A172 (cell line): ENCODE results near the gene CHAT. TPM values are rescaled to one million over a fixed set of nuclear protein-coding genes. Genes with fewer than 3 reads are reported as not detected.

ENCODE experiments used
- DNase-seq: peaks from one replicate; pipeline ENCODE4 v3.0.0-alpha.2; 2015; ENCODE audit warnings: low spot score
- total RNA-seq: library from RNA; depleted of rRNA; stranded (reverse); fragments of >200 nt; shearing (Covaris generic); gene quantifications from 2 replicates; pipeline ENCODE4 v1.2.3, GENCODE V29; 2014; rRNA removed

The CHAT gene
- total RNA-seq, 1 experiment from 2014 or later: not detected

DNA sequence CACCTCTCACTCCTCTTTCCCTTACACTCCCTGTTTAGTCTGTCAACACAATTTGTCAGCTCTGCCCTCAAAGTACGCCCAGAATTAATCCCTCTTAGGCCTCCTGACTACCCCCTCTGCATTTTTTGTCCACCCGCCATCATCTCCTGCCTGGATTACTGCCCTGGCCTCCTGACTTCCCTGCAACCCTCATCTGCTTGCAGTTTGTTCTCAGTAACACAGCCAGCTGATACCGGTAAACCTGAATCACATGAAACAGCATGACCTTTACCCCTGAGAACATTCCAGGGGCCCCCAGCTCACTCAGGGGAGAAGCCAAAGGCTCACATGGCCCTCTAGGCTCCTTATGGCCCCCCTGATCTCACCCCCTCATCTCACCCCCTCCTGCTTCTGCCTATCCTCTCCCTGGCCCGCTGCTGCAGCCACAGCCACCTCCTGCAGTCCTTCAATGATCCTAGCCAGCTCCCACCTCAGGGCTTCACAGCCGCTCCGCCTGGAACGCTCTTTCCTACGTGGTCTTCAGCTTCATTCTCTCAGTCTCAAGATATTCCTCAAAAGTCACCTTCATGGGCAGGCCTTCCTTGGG lies 74.5 kb downstream of the CHAT start:
- no peak for DNase-seq

DNA sequence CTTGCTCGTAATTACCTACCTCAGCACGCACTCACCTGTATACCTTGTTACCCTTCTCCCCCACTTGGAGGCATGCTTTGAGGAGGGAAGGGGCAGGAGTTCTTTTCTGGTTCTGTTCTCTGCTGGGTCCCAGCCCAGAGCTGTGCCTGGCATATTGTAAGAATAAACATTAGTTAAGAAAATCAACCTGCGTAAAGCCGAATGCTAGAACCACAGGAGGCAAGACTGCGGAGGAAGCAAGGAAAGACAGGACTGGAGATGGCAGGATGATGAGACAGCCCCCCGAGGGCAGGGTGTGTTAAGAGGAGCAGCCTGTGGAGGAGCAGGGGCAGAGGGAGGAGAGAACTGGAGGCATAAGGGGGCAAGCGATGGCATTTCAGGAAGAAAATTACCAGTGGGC lies 75.1 kb downstream of the CHAT start:
- no peak for DNase-seq

DNA sequence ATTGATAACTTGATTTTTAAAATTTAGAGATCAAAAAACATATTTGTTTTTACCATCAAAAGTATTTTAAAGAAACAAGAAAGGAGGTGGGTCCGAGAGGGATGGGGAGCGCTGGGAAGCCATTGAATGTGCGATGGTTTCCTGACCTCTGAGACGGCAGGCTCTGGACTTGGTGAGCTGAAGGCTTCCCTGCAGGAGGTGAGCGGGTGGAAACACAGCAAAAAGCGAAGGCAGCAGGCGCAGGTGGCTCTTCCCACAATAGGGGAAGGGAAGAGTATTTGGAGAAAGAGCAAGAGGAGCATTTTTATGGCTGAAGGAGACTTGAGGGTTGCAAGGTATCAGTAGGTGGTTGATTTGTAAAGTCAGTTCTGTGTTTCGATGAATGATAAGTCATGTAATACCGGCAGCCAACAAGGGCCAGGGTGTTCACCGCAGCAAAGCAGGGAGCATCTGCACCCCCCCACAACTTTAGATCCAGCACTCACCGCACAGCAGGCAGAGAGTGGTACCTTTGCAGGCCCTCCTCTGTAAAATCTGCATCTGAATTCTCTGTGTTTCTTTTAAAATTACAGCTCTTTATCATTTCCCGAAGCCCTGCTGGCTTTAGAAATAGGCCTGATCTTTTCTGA lies 76.2 kb downstream of the CHAT start:
- no peak for DNase-seq

DNA sequence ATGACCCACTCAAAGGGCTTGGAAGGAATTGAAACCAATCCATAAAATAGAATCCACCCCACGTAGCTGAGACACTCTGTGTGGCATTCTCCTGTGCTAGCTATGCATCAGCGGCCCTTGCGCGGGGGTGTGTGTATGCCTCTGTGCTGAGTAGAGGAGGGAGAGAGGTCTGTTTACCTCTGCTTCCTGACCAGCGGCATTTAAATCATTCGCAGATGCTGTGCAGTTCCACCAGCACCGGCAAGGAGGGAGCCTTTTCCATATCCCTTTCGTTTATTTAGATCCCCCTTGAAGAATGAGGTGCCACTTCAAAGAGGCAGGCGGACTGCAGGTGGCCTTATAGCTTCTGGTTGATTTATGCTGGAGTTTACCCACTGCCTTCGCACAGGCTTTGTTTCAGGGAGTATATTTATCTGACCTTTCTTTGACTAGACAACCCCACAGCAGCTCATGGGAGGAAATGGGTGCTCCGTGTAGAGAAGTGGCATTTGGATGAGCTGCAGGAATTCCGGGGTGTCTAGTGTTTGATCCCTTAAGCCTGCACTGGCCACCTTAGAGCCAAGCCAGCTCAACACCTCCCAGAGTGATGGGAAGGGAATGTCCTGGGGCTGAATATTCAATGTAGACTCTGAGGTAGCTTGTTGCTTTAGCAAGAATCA lies 77.0 kb downstream of the CHAT start:
- no peak for DNase-seq

DNA sequence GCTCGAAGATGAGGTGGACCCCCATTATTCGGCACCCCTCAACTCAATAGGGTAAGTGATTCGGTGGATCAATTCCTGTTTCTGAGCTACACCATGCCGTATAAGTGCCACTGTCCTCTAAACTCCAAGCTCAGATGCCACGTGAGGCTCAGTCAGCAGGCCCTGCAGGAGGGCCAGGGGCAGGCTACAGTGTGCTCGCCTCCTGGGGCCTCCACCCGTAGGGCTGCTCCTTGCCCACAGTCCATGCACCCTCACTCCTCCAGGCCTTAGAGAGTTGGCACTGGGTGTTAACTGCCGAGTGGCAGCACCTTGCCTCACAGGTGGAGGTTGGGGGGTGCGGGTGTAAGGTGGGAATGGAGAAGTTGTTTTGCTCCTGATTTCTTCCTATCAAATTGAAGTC lies 77.8 kb downstream of the CHAT start:
- no peak for DNase-seq

DNA sequence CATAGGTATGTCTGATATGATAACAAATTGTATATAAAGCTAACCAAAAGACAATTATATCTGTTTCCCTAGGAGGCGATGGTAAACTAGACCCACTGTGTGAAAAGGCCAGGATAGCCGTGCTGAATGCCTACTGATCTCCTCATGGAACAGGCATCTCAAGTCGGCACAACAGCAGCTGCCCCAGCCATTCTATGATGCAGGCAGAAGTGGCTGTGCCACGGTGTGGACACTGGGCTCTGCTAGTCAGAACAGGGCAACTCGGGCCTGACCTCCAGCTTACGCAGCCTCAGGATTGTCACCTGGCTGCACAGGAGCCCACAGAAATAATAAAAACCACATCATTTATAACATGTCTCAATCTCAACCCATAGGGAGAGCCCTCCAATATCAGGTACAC lies 80.6 kb downstream of the CHAT start:
- no peak for DNase-seq

DNA sequence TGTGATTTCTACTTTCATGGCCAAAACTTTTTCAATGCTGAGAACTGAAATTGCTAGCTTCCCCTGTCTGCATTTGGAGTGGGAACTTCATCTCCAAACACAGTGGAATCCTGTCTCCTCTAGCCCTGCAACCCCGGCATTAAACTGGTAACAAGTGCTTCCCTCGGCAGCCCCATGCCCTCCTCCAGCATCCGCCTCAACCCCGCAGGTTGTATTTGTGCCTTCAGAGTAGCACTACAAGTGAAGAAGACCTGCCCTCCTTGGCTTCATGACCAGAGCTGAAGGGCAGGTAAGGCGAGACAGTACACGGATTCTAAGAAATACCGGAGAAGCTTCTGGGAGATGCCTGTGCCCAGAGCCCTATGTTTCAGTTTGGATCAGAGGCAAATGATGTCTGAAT lies 82.5 kb downstream of the CHAT start:
- DNase-seq: no peak

DNA sequence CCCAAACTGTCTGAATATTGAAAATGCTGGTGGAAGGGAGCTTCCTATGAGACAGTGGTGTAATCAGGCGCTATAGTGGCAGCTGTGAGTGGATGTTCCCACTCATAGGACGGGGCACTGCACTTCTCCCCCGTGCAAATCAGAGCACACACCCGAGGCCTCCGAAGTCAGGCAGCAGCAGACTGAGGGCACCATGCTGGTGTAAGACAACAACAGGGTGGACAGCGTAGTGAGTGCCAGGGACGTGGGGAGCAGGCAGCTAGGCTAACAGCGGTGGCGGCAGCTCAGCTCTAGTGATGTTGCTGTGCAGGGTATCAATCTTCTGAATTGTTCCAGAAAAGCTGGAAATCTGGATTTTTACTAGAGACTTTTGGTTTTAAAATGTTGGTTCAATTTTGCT lies 84.8 kb downstream of the CHAT start:
- DNase-seq: no peak

DNA sequence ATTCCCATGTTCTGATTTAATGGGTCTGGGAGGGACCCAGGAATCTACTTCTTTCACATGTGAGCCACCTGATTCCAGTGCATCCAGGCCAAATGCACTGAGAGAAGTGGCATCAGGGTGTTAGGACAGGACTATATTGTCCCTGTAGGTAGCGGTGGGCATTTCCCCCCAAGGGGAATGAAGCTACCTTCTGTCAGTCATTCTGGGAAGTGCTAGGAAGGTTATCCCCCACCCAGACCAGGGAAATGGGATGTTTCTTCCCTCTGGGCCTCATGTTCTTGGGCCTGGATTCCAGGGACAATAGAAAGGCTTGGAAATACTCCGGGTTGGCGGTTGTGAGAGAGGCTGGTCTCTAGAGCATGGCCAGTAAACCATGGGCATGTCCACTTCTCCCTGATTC lies 86.4 kb downstream of the CHAT start:
- DNase-seq: no peak

DNA sequence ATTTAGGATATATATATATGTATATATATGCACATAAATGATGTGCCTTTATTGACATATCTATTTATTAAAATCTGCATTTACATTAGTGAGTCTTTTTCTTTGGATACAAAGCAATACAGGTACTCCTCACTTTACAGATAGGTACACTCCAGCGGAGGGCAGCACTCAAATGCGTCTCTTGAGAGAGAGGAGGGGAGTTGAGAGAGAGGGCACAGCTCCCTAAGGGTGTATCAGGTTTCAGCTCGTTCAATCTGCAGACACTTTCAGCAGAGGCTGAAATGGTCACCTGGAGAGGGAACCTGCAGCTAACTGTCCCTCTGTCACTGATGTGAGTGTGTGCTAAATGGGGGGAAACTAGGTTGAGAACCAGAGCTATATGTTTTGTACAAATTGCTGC lies 87.2 kb downstream of the CHAT start:
- no peak for DNase-seq

DNA sequence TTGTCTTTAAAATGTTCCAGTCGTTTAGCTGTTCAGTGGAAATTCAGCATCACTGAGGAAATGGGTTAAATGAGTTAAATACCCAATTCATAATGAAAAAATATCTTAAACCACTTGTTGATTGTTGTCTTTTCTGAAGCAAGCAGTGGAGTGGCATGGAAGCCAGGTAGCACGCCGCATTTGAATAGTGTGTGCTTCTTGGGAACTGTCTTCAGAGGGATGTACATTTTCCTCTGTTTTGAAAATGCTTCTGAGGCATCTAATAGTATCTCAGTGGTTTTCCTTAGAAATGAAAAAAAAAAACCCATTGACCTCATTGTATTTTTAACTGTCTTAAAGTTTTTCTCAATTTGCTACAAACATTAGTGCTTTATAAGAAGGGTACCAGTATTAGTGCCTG lies 93.7 kb downstream of the CHAT start:
- no peak for DNase-seq

DNA sequence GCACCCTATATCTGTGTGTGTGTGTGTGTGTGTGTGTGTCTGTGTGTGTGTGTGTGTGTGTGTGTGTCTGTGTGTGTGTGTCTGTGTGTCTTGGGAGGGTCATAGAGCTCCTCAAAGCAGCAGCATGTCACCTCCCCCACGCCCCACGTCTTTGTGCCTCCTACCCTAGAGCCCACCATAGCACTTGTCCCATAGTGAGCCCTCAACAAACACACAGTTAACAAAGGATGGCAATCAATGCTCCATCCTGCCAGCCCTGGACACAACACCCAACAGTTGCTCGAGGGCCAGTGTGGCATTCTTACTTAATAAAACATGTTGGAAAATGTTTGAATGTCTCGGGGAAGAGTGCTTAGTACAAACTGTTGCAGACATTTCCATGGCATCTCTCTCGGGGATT lies 96.1 kb downstream of the CHAT start:
- no peak for DNase-seq

DNA sequence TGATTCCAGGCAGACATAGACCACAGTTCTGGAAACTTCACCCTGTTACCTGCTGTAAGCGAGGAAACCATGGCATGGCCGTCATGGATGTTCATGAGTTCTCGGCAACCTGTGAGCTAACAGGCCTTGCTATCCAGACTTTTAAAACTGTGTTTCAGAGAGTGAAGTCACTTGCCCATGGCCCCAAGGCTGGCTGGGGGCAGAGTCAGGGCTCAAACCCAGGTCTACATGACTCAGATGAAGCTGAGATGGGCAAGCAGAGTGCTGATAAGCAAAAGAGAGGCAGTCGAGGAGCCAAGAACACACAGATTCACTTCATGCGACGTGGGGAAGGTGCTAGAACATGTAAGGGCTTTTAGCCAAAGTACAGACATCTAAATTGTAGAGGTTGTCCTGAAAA lies 97.1 kb downstream of the CHAT start:
- no peak for DNase-seq

DNA sequence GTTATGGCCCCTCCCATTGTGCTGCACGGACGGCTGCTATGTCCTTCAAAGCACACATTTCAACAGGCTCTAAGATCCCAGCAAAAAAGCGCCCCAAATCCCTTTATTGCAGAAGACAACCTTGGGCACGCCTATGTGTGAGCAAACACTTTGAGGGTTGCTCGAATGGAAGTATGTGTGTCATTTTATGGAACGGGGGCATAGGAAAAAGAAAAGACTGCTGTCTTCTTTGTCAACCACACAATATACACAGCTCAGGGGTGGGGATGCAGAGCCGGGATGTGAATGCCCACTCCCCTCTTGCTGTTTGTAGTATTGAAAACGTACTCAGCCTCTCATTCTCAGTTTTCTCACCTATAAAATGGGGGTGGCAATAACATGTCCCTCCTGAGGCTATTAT lies 97.6 kb downstream of the CHAT start:
- no peak for DNase-seq

DNA sequence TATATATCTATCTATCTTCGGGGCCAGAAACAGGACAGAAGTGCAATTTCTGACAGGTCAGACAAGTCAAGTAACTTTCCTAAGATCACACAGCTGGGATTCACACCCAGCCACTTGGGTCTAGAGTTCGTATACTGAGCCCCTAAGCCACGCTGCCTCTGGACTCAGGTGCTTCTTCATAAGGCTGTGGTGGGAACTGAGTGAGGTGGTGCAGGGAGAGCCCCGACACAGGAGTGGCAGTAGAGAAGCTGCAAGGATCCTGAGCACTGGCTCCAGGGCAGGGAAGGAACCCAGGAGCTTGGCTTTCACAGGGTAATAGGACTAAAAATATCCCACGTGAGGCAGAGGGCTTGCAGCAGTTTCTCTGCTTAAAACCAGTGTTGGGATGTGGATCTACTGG lies 99.4 kb downstream of the CHAT start:
- DNase-seq: no peak

Other genes starting within 250 kb of the CHAT start
- gene DRGX, start 217.9 kb upstream of the CHAT start, total RNA-seq: not detected in 2 replicates
- 4.0 and 5.2 TPM in 2 replicates for gene ERCC6, start 74.9 kb upstream of the CHAT start, total RNA-seq
- not detected in 2 replicates for gene SLC18A3, start 3.7 kb upstream of the CHAT start, total RNA-seq
- gene C10orf53, start 65.6 kb downstream of the CHAT start, total RNA-seq: not detected in 2 replicates
- gene OGDHL, start 148.3 kb downstream of the CHAT start, total RNA-seq: 3.5 and 3.6 TPM in 2 replicates